GM19467 (cell line): ENCODE measurements around the gene P4HA2.

Source experiments
- ATAC-seq: cut with Tn5 transposase; IDR thresholded peaks from one replicate; pipeline ENCODE4 v1.9.1; 2021; ENCODE audit warnings: mild to moderate bottlenecking, moderate library complexity; ENCODE audit not compliant: unreplicated experiment

The P4HA2 gene

DNA sequence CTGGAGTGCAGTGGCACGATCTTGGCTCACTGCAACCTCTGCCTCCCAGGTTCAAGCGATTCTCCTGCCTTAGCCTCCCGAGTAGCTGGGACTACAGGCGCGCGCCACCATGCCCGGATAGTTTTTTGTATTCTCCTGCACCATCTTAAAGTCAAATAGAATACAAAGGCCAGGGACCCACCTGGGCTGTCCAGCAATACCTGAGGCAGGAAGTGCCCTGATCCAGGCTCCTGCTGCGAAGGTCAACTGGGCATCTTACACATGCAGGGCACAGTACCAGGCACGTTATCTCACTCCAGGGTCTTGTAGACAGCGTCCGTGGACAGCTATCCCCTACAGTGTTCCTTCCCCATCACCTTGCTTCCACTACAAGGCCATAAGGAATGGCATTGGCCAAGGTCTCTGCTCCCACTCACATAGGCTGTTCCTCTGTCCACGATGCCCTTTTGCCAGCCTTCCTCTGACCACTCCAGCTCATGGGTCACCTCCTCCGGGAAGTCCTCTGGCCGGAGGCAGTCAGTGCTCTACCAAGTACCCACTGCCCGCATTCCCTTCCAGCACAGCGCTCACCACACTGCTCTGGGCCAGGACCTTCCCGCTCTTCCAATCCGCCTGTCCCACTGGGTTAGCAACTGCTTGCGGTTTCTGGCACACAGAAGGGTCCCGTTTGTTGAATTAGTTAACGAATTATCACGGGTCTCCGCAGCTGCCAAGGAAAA, 978 bp downstream of the P4HA2 start:
- no peak for ATAC-seq

DNA sequence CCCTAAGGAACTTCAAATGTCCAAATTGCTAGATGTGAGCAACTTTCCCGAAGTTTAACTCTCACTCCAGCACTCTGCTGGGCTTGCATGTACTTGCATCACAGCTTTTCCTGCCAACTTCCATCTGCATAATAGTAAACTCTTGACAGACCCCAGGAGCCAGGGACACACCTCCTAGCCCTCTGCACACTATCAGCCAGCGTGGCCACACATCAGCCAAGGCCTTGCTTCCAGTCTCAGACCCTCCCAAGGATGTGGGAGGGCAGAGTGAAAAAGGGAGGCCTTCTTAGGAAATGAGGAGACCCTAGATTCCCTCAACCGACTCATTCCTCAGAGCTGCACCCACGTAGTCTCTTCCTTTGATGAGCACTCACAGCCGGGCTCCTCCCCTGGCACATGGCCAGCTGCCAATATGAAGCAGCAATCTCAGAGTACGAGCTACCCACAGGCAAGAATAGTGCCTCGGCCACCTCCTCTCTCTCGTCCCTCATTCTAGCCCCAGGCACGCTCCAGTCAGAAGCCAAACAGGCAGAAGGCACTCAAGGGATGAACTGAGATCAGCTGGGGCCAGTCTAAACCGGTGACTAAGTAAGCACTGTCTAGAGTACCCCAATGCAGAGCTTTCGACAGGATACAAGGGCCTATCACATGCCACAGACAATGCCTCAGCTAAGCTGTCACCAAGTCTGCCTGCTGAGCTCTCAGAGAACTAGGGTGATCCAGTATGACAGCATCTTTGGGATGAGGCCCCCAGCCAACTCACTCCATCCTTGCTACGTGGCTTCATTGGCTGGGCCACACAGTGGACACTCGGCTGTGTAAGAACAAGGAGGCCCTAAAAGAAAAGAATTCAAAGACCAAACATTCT, 2.3 kb downstream of the P4HA2 start:
- ATAC-seq = no peak

DNA sequence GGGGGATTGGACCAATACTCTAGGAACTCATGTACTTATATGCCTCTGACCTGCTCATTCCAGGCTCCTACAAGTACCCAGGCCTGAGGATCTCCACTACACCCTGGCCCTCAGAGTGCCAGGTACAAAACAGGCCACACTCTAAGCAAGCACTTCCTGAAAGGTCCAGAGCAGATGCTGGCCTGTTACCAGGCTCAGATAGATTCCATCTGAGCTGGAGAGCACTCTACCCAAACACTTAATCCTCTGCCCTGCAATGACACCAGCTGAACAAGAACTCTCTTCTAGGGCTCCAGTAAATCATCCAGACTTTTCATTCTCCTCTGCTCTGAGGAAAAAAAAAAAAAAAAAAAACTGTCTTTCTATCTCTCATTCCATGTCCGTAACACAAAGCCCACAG, 2.9 kb downstream of the P4HA2 start:
- ATAC-seq = no peak

DNA sequence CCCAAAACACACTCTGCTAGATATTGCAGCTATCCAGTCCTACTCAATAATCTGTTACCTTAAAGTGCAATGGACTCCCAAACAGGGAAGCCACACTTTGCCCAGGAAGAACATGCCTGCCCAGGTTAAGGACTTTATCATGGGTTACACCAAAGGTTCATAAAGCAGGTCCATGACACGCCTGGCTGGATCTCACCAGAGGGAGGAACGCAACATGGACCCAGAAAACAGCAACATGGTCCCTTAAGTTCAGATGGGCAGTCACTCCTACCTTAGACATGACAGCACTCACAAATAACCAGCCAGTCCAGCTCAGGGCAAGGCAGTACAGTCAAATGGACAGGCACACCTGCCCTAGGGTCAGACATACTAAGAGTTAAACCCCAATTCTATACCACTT, 3.8 kb downstream of the P4HA2 start:
- no peak for ATAC-seq

DNA sequence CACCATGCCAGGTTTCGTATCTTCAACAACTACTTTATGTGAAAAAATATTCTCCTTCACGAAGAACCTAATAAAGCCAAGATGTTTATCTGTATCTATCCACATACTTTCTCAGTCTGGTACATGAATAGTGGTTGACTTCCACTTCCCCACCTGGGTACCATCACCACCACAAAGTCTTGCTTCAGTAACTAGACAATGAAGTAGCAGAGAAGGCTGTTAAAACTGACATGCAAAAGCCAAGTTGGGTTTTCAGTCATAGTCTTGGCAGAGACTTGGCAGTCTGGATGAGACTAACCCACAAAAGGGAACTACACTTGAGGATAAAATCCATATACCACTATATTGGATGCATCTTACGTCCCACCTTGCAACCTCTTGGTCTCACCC, 5.0 kb downstream of the P4HA2 start:
- no peak for ATAC-seq

DNA sequence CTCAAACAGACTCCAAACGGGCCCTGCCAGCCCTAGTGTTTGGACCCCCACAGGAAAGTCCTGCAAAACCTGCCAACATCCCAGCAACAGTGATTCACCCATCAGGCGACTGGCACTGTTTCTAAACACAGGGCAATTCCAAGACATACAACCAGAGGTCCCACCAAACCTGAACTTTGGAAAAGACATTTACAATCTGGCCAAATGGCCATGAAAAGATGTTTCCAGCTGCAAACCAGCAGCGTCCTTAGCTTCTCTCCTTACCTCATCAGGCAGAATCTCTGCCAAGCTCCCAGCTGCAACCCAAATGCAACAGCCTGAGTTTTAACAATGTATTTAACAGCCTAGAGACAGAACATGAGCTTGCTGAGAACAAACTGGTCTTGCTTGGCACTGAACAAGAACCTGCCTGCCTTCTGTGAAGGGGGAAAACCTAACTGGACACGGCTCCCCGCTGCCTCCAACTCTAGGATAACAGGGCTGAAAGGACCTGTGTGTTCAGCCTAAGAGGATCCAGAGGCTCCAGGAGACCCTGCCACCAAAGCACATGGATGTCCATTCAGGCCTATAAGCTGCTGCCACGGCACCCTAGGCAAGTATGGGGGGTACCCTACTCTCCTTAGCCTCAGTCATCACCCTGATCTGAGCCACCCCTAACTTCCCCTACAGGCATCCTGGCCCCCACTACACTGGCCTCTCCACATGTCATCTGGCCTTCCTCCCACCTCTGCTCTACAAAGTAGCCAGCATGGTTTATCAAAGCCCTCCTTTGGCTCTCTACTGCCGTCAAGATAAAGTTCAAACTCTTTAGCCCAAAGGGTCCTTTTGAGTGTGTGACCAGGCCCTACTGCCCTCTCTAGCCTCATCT, 5.6 kb downstream of the P4HA2 start:
- ATAC-seq = no peak

DNA sequence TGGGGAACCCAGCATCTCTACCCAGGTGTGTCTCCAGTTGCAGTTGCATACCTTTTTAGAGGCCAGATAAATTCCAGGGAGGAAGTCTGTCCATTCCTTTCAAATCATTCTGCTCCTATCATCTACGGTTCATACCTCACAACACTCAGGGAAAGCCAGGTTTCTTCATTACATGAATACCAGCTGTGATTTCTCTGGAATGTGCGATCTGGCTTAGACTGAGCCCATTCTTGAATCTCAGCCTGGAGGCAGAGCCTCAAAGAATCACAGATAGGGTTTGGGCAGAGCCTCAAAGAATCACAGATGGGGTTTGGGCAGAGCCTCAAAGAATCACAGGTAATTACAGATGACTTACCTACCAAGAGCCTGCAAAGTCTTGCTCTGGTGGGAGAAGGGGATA, 7.2 kb downstream of the P4HA2 start:
- no peak for ATAC-seq

DNA sequence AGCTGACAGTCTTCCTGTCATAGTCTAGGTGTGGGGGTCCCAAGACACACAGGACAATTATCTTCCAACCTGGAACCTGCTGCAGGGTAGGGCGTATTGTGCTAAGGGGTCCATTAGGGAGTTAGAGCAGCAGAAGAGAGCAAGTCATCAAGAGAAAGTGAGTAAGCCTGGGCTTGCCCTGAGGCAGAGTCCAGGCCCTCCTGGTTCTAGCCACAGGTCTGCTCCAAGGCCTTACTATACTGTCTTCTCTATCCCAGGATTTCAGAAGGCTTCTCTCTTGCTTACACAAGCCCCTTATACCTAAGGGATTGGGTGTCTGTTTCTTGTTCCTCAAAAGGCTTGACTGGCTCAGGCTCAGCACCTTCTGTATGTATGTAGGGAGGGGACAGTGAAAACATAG, 7.7 kb downstream of the P4HA2 start:
- no peak for ATAC-seq

DNA sequence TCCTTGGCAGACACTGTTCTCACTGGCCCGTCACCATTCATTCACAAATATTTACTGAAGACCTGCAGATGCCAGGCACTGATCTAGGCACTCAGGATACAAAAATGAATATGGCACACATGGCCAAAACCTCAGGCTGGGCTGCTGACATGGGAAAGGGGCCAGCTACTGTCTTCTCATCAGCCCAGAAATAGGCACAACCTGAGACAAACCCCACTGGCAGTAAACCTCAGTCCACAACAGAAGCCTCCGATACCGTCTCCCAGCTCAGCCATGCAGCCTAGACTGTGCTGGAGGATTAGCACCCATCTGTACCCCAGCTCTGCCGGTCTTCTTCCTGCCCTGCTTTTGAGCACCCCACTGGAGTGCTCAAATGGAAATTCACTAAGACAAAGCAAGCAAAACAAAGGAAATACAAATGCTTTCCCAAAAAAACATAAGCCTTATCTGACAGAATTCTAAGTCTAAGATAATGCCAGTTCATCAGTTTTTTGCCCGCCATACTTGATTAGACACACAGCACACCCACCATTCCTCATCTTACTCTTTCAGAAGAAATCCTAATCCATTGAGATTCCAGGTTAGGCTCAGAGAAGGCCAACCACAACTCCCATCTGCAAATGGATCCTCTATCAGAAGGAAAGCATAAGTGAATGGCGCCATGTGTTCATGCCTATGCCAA, 8.2 kb downstream of the P4HA2 start:
- ATAC-seq = no peak

DNA sequence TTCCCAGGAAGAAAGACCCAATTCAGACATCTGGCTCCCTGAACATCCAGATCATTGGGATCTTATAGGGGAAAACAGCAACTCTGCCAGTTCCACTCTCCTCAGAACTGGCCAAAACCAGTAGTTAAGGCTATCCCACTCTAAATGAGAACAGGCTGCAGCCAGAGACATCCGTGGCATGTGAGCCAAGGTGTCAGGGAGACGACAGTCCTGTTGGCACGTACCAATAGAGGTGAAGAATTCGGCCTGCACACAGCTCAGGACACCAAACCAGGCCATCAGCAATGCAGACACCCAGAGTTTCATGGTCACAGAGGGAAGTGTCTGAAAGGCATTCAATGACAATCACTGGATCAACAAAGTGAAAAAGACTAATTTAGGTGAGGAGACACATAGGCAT, 9.3 kb downstream of the P4HA2 start:
- no peak for ATAC-seq

DNA sequence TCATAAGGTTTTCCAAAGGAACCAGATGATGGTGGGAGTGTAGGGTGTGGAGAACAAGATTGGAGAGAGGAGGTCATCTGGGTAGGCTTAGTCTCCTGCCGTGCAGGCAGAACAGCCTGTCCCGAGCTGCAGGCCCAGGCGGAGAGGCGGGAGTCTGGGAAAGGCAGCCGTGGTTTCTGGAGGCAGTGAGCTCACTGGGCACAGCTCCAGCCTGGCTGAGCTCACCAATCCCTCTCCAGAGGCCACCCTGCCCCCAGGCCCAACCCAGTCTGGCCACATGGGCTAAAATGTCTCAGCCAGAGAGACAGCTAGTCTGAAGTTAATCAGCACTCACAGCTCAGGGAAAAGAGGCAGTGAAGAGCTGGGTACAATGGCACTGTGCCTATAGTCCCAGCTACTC, 12.3 kb downstream of the P4HA2 start:
- no peak for ATAC-seq

DNA sequence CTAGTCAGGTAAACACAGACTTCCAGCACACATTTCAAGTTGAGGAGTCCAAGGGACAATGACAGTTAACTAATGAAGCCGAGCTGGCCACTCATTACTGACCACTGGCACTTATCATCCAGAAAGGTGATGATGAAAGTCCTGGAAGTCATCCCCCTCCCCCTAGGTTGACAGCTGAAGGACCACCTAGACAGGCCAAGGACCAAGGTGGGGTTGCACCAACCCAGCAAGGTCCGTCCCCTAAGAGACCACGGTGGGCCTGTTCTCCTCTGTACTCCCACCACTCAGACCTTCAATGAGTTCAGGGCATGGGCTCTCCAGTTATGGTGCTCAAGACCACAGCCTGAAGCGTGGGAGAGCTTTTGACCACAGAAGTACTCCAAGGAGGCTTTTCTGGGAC, 13.2 kb downstream of the P4HA2 start:
- no peak for ATAC-seq

DNA sequence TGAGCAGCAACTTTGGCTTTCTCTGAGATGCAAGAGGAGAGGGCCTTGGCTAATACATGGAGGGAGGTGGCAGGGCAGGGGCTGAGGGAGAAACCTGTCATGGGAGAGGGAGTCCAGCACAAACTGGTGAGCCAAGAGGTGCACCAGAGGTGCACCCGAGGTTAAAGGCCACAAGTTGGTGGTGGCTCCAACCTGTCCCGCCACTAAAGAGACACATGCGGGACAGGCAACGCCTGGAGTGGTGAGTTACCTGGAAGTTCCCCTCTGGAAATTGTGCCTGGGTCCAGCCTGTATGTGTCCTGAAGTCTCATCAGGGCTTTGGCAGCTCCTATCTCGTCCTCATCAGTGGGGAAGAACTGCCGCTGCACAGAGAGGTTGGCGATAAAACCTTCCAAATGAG, 14.0 kb downstream of the P4HA2 start:
- no peak for ATAC-seq

DNA sequence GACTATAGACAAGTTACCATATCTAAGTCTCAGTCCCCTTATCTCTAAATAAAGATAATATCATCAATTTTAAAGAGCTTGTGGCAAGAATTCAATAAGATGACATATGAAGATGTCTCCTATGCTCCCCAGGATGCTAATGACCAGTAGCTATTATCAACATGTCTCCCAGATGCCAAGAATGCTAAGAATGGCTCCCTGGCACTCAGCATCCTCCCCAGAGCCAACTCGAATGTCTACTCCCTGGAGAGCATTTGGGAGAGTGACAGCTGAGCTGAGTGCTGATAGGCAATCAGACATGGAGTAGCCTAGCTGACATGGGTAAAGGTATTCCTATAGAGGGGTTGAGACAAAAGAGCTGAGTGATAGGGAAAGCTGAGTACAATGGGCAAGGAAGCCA, 15.9 kb downstream of the P4HA2 start:
- no peak for ATAC-seq

DNA sequence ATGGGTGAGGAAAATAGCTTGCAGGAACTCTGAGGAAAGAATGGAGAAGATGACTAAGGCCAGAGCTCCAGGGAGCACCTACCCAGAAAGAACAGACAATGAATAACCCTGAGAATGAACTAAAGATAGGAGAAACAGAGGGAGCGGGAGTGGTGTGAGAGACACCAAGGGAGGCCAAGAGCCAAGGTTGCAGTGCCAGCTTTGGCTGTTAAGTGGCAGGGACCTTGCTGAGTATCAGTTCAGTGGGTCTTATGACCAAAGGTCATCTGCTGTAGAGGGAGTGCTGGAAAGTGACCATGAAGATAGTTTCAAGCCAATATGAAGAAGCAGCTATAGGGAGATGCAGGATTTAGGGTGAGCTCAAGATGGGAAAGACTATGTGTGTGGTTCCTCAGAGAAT, 16.7 kb downstream of the P4HA2 start:
- ATAC-seq = no peak

DNA sequence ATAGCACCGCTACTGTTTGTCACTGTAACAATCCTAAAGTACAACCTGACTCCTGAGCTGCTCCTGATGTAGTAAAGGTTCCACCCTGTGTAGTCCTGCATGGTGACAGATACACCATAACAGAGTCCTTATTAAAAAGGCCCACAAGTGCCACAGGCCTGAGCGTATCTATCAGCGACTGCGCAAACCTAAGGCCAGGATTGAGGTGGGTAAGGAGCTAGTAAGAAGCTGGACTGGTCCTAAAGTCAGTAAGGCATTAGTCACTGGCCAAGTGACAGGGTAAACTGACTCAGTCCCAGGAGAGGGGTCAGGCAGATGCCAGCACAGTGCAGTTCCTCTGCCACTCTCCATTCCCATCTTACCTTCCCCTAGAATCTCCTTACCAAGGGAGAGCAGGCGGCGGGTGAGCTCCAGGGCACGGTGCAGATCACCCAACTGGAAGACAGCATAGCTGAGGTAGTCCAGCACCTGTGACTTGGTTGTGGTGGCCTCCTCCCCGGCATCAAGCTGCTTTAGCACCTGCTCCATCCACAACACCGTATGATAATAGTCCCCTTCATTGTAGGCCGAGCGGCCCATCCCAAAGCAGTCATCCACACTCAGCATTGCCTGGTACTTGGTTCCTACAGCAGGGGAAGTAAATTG, 17.6 kb downstream of the P4HA2 start:
- ATAC-seq = no peak

DNA sequence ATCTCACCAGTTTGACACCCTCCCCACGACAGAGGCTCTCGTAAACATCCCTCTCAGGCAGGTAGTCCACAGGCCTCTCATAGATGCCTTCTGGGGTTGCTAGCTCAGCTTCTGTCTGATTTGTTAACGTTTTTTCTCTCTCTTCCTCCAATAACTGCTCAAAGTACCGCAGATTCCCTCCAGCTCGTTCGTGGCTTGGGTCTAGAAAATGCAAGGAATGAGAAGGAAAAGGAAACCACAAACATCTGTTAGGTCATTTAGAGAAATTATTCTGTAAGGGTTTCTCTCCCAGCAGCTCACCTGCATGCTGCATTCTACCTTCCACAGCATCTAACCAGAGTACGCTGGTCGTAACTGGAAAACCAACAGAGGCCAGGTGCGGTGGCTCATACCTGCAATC, 18.5 kb downstream of the P4HA2 start:
- ATAC-seq = no peak

DNA sequence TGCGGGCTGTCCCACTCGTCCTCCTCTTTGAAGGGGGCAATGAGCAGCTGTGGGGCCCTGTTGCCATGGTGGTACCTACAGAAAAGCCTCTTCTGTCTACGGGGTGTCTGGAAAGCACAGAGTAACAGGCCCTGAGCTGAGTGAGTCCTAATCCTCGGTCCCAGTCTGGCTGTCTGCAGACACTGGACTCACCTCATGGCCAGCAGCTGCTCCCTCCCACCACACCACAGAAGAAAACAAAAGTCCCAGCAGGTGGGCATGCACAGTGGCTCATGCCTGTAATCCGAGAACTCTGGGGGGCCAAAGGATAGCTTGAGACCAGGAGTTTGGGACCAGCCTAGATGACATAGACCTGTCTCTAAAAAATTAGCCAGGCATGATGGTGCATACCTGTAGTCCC, 19.9 kb downstream of the P4HA2 start:
- no peak for ATAC-seq

DNA sequence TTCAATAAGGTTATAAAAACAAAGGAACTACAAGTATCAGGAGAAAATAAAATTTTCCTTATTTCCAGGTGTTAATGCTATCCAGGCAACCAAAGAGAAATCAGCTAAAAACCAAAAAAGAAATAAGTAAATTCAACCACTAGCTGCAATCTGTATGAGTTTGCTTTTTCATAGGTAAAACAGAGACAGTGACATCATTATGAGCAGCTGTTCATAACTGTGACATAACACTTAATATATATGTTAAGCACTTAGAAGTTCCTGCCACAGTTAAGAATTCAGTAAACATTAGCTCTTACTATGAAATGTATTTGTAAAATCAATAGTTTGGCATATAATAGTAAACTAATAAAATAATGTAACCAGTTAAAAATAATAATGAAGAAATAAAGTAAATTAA, 20.9 kb downstream of the P4HA2 start:
- ATAC-seq = no peak

DNA sequence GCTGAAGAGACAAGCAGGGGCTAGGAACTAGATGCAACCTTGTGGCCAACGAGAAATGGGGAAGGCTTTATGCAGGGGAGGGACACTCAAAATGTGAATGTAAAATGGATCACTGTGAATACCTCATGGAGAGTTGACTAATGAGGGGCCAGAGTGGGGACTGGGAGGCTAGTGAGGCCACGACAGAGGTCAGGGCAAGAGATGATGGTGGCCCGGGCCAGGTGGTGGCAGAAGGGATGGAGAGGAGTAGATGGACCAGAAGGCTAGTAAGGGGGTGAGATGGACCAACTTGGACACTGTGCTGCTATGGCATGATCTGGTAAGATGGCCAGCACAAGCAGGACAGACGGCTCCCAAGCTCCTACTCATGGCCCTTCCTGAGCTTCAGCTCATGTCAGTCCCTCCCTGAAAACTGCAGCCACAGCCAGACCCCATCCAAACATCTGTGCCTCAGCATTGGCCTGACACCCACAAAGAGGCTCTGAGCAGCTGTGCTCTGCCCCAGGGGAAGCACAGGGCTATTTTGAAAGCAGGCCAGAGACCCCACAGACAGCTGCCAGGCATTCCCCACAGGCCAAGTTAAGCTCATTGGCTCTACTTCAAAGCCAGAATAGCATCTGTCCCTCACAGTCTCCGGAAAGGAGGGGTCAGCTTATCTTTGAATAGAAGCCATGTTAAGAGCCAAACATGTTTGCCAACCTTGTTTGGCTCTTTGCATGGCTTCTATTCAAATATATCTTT, 22.1 kb downstream of the P4HA2 start:
- no peak for ATAC-seq
